ENCODE data around the gene ZFHX3. TPM values are rescaled to one million over a fixed set of nuclear protein-coding genes. Genes with fewer than 3 reads are reported as not detected.

Gene ZFHX3
- total and polyA plus RNA-seq, 2 donors (not counting 1 experiment from before 2014, with no cell fraction given), result 0.54 to 6.6 TPM

DNA sequence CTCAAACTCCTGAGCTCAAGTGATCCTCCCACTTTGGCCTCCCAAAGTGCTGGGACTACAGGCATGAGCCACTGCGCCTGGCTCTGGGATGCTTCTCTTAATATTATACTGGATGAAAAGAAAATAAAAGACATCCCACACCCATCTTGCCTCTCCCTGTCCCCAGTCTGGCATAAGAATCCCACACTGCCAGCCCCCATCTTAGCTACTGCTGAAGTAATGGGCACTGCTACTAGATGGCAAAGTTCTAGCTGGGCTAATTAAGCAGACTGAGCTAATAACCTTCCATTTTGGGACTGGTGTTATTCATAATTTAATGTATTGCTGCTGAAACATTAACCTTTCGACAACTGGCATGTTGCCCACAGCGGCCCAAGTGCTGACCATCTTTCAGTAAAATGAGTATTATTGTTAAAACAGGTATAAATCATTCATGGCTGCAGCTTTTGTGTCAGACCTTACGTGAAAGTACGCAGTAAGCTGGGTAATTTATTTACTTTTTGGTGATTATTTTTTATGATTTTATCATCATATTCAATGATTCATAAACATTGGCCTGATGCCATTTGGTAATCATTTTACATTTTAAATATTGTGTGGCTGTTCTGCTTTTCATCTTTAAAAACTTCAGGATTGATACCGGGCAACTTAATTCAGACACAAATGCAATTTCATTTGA, 47.4 kb upstream of the ZFHX3 start:
- Histone ChIP-seq H2AFZ (ENCODE audit: insufficient read depth, low read depth, low read length, poor library complexity, severe bottlenecking) (no peak overlapping the region), H3K4me2 (replicated peaks; ENCODE audit: low read depth, low read length, poor library complexity, severe bottlenecking) (no peak overlapping the region), H3K27ac (ENCODE audit: low read length in 2 of 2) (no peak overlapping the region), H3K9ac (ENCODE audit: low read length) (no peak overlapping the region), H3K36me3 (replicated peaks in 1 of 2; ENCODE audit: control extremely low read depth in 1 of 2, control insufficient read depth in 1 of 2, extremely low read depth in 1 of 2, insufficient read depth in 2 of 2, low read length in 1 of 2) (no peaks in the 10 kb centered on the region), H3K9me3 (ENCODE audit: control extremely low read depth in 1 of 3, control insufficient read depth in 2 of 3, insufficient read depth in 1 of 3, low read length in 2 of 3) (no peaks in the 10 kb centered on the region), H3K79me2 (ENCODE audit: control insufficient read depth, insufficient read depth, low read length) (no peaks in the 10 kb centered on the region), H3K27me3 (replicated peaks in 1 of 4; ENCODE audit: control extremely low read depth in 1 of 4, control insufficient read depth in 3 of 4, insufficient read depth in 4 of 4, low read length in 3 of 4) (no peaks in the 10 kb centered on the region), H3K4me1 (ENCODE audit: control insufficient read depth in 2 of 2, insufficient read depth in 2 of 2, low read length in 2 of 2) (no peaks in the 10 kb centered on the region), H3K4me3 (ENCODE audit: control extremely low read depth in 1 of 5, extremely low read depth in 1 of 5, insufficient read depth in 1 of 5, low read depth in 2 of 5, low read length in 4 of 5) (no peak overlapping the region), H4K20me1 (ENCODE audit: control insufficient read depth, insufficient read depth, low read length, poor library complexity, severe bottlenecking) (no peaks in the 10 kb centered on the region)
- H3K4me3 Mint-ChIP-seq, result no peak overlapping the region
- no peak overlapping the region for H3K27ac Mint-ChIP-seq
- ChIA-PET CTCF (no interaction called here), POLR2A (no interaction called here)
- 90% methylated on average over 2 of the region's 6 CpGs for WGBS (ENCODE audit: insufficient coverage)
- intact Hi-C loops (cut with micrococcal nuclease), result no loop called here
- TF ChIP-seq, protein P1, sequence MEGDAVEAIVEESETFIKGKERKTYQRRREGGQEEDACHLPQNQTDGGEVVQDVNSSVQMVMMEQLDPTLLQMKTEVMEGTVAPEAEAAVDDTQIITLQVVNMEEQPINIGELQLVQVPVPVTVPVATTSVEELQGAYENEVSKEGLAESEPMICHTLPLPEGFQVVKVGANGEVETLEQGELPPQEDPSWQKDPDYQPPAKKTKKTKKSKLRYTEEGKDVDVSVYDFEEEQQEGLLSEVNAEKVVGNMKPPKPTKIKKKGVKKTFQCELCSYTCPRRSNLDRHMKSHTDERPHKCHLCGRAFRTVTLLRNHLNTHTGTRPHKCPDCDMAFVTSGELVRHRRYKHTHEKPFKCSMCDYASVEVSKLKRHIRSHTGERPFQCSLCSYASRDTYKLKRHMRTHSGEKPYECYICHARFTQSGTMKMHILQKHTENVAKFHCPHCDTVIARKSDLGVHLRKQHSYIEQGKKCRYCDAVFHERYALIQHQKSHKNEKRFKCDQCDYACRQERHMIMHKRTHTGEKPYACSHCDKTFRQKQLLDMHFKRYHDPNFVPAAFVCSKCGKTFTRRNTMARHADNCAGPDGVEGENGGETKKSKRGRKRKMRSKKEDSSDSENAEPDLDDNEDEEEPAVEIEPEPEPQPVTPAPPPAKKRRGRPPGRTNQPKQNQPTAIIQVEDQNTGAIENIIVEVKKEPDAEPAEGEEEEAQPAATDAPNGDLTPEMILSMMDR (IDR thresholded peaks at IDR 0.05), result no peak
- TF ChIP-seq EZH2 (IDR thresholded peaks at IDR 0.05; ENCODE audit: borderline replicate concordance, insufficient read depth, low read depth, low read length, poor library complexity, severe bottlenecking), result no peak
- ATAC-seq (ENCODE audit: low read depth) (no peak), DNase-seq (no peak)
- H3K4me1 Mint-ChIP-seq, result no peaks in the 10 kb centered on the region
- peaks cover 3% of the 10 kb centered on the region for H3K27me3 Mint-ChIP-seq
- H3K9me3 Mint-ChIP-seq (ENCODE audit: insufficient read depth), result no peaks in the 10 kb centered on the region

DNA sequence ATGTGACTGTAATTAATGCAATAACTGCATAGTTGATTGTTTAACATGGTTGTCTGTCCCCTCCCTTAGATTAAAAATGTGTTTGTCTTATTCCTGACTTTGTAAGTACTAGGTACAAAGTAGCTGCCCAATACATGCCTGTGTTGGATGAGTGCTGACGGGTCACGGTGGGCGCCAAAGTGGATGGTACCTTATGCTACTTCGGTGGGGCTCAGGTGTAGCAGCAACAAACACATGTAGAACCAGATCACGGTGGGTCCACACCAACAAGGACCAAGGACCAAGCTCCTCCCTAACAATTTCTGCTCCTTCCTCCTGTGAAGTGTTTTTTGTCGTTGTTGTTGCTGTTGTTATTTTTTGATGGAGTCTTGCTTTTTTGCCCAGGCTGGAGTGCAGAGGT, 46.4 kb upstream of the ZFHX3 start:
- Mint-ChIP-seq H3K27ac (no peak overlapping the region), H3K27me3 (peaks cover 6% of the 10 kb centered on the region), H3K9me3 (ENCODE audit: insufficient read depth) (no peaks in the 10 kb centered on the region), H3K4me3 (no peak overlapping the region), H3K4me1 (no peaks in the 10 kb centered on the region)
- intact Hi-C loops (cut with micrococcal nuclease), result no loop called here
- TF ChIP-seq EZH2 (IDR thresholded peaks at IDR 0.05; ENCODE audit: borderline replicate concordance, insufficient read depth, low read depth, low read length, poor library complexity, severe bottlenecking), result no peak
- TF ChIP-seq, protein P1 (IDR thresholded peaks at IDR 0.05), result no peak
- DNase-seq, result no peak
- H3K4me3 ChIP-seq (ENCODE audit: control extremely low read depth in 1 of 5, extremely low read depth in 1 of 5, insufficient read depth in 1 of 5, low read depth in 2 of 5, low read length in 4 of 5), result no peak overlapping the region
- no peaks in the 10 kb centered on the region for H3K36me3 ChIP-seq (replicated peaks in 1 of 2; ENCODE audit: control extremely low read depth in 1 of 2, control insufficient read depth in 1 of 2, extremely low read depth in 1 of 2, insufficient read depth in 2 of 2, low read length in 1 of 2)
- H3K4me1 ChIP-seq (ENCODE audit: control insufficient read depth in 2 of 2, insufficient read depth in 2 of 2, low read length in 2 of 2), result no peaks in the 10 kb centered on the region
- no peak overlapping the region for H2AFZ ChIP-seq (ENCODE audit: insufficient read depth, low read depth, low read length, poor library complexity, severe bottlenecking)
- ChIA-PET CTCF (no interaction called here), POLR2A (no interaction called here)
- H3K27me3 ChIP-seq (replicated peaks in 1 of 4; ENCODE audit: control extremely low read depth in 1 of 4, control insufficient read depth in 3 of 4, insufficient read depth in 4 of 4, low read length in 3 of 4), result no peaks in the 10 kb centered on the region
- H3K9ac ChIP-seq (ENCODE audit: low read length), result no peak overlapping the region
- no peaks in the 10 kb centered on the region for H4K20me1 ChIP-seq (ENCODE audit: control insufficient read depth, insufficient read depth, low read length, poor library complexity, severe bottlenecking)
- no peak for ATAC-seq (ENCODE audit: low read depth)
- 100% methylated on average over 4 of the region's 6 CpGs for WGBS (ENCODE audit: insufficient coverage)
- no peak overlapping the region for H3K27ac ChIP-seq (ENCODE audit: low read length in 2 of 2)
- no peak overlapping the region for H3K4me2 ChIP-seq (replicated peaks; ENCODE audit: low read depth, low read length, poor library complexity, severe bottlenecking)
- H3K9me3 ChIP-seq (ENCODE audit: control extremely low read depth in 1 of 3, control insufficient read depth in 2 of 3, insufficient read depth in 1 of 3, low read length in 2 of 3), result no peaks in the 10 kb centered on the region
- no peaks in the 10 kb centered on the region for H3K79me2 ChIP-seq (ENCODE audit: control insufficient read depth, insufficient read depth, low read length)

Data from B cell (primary cell).